ENCODE measurements around the gene MINPP1. TPM values are rescaled to one million over a fixed set of nuclear protein-coding genes. Genes with fewer than 3 reads are reported as not detected.

MINPP1 gene
- total RNA-seq, 1 donor from 2014 or later, result 9.6 TPM

- H3K4me3 Mint-ChIP-seq, result no peak overlapping the region
- DNase-seq, result no peak
- intact Hi-C loops (cut with micrococcal nuclease), result loop anchor here (10.0 kb wide), 1 partner anchor 116 kb away; the partner anchor contains the start of gene PAPSS2
- peaks cover 26% of the 10 kb centered on the region for H3K36me3 Mint-ChIP-seq (ENCODE audit: low read depth)
- H3K27me3 Mint-ChIP-seq, result no peaks in the 10 kb centered on the region
- H3K27ac Mint-ChIP-seq, result no peak overlapping the region
- peaks cover 10% of the 10 kb centered on the region for H3K9me3 Mint-ChIP-seq
- H3K4me1 Mint-ChIP-seq, result peaks cover 13% of the 10 kb centered on the region
Measured at GRCh38 chr10:87538092-87539015, 33.7 kb downstream of the MINPP1 start.

- Mint-ChIP-seq H3K36me3 (ENCODE audit: low read depth) (peaks cover 30% of the 10 kb centered on the region), H3K4me1 (peaks cover 13% of the 10 kb centered on the region), H3K27ac (no peak overlapping the region), H3K9me3 (peaks cover 10% of the 10 kb centered on the region), H3K27me3 (no peaks in the 10 kb centered on the region), H3K4me3 (no peak overlapping the region)
- DNase-seq, result no peak
- intact Hi-C loops (cut with micrococcal nuclease), result no loop called here
Measured at GRCh38 chr10:87541114-87541513, 36.4 kb downstream of the MINPP1 start.

DNA sequence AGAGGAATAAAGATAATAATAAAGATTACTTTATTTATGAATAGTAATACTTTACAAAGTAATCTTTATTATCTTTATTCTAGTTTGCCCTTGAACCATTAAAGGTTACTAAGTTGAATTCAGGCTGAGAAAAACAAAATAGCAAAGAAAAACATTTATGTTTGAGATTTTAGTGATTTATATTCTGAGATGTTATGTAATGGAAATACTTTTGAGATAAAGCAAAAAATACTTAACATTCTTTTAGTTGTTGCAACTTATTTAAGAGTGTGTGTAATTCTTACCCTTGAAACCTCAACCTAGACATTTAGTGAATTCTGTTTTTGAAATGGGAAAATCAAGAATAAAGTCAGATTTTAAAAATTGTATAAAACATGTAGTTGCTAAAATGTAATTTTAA, 40.0 kb downstream of the MINPP1 start:
- peaks cover 3% of the 10 kb centered on the region for H3K4me1 Mint-ChIP-seq
- no peak overlapping the region for H3K27ac Mint-ChIP-seq
- H3K9me3 Mint-ChIP-seq, result peaks cover 10% of the 10 kb centered on the region
- H3K36me3 Mint-ChIP-seq (ENCODE audit: low read depth), result peaks cover 28% of the 10 kb centered on the region
- H3K27me3 Mint-ChIP-seq, result no peaks in the 10 kb centered on the region
- no peak overlapping the region for H3K4me3 Mint-ChIP-seq
- no peak for DNase-seq
- intact Hi-C loops (cut with micrococcal nuclease), result no loop called here

DNA sequence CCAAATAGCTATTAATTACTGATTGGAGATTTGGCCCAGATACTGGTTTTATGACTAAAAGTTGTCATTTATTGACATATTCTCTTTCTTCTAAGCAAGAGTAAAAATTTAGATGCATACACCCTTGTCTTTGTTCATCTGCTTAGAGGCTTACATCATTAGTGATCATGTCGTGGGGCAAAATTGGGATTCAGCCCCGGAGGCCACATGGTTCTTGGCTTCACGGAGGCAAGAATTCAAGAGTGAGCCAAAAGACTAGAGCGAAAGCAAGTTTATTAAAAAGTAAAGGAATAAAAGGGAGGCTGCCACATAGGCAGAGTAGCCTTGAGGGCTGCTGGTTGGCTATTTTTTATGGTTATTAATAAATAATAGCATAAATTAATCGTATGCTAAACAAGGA, 41.1 kb downstream of the MINPP1 start:
- Mint-ChIP-seq H3K27me3 (peaks cover 2% of the 10 kb centered on the region), H3K36me3 (ENCODE audit: low read depth) (peaks cover 24% of the 10 kb centered on the region), H3K9me3 (peaks cover 10% of the 10 kb centered on the region), H3K27ac (no peak overlapping the region), H3K4me3 (no peak overlapping the region), H3K4me1 (peaks cover 2% of the 10 kb centered on the region)
- intact Hi-C loops (cut with micrococcal nuclease), result no loop called here
- DNase-seq, result no peak

DNA sequence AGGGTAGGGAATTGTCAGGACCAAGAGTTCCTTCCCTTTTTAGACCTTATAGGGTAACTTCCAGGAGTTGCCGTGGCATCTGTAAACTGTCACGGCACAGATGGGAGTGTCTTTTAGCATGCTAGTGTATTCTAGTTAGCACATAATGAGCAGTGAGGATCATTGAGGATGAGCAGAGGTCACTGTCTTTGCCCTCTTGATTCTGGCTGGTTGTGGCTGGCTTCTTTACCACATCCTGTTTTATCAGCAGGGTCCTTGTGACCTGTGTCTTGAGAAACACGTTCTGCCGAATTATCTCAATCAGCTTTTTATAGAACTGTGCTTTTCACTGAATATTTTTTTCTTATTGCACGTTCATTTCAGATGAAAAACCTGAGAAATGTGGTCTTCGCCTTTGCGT, 41.5 kb downstream of the MINPP1 start:
- Mint-ChIP-seq H3K27ac (no peak overlapping the region), H3K4me1 (peaks cover 6% of the 10 kb centered on the region), H3K27me3 (peaks cover 2% of the 10 kb centered on the region), H3K4me3 (no peak overlapping the region), H3K36me3 (ENCODE audit: low read depth) (peaks cover 24% of the 10 kb centered on the region), H3K9me3 (peaks cover 10% of the 10 kb centered on the region)
- DNase-seq, result no peak
- intact Hi-C loops (cut with micrococcal nuclease), result no loop called here

GRCh38 chr10:87546971-87547413, 42.3 kb downstream of the MINPP1 start:
- Mint-ChIP-seq H3K4me3 (no peak overlapping the region), H3K4me1 (peaks cover 6% of the 10 kb centered on the region), H3K27me3 (peaks cover 2% of the 10 kb centered on the region), H3K36me3 (ENCODE audit: low read depth) (peaks cover 18% of the 10 kb centered on the region), H3K9me3 (peaks cover 8% of the 10 kb centered on the region), H3K27ac (no peak overlapping the region)
- intact Hi-C loops (cut with micrococcal nuclease), result no loop called here
- no peak for DNase-seq

- peaks cover 2% of the 10 kb centered on the region for H3K27me3 Mint-ChIP-seq
- peaks cover 5% of the 10 kb centered on the region for H3K9me3 Mint-ChIP-seq
- H3K27ac Mint-ChIP-seq, result no peak overlapping the region
- intact Hi-C loops (cut with micrococcal nuclease), result no loop called here
- H3K4me3 Mint-ChIP-seq, result no peak overlapping the region
- H3K36me3 Mint-ChIP-seq (ENCODE audit: low read depth), result peaks cover 13% of the 10 kb centered on the region
- peaks cover 7% of the 10 kb centered on the region for H3K4me1 Mint-ChIP-seq
- no peak for DNase-seq
Measured at GRCh38 chr10:87547734-87548311, 43.1 kb downstream of the MINPP1 start.

DNA sequence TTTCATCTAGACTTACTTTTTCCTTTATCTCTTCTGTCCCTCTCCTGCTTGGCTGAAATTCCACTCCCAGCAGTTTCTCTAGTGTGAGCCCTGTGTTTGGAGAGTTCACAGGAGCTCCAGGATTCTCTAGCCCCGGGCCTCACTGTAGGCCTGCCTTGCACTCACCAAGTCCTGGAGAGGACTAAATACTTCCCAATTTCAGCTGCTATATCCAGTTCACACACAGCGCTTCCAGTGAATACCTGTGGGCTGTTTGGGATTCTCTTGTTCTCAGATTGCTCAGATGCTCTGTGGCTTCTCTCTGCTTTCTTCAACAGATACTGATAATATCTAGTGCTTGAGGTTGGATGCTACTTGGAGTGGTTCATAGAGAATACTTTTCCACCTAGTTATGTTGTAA, 46.0 kb downstream of the MINPP1 start:
- H3K4me3 Mint-ChIP-seq, result no peak overlapping the region
- intact Hi-C loops (cut with micrococcal nuclease), result no loop called here

GRCh38 chr10:87551326-87551725, 46.6 kb downstream of the MINPP1 start:
- Mint-ChIP-seq H3K4me3 (no peak overlapping the region), H3K27ac (no peak overlapping the region), H3K9me3 (no peaks in the 10 kb centered on the region), H3K4me1 (peaks cover 7% of the 10 kb centered on the region), H3K36me3 (ENCODE audit: low read depth) (peaks cover 9% of the 10 kb centered on the region), H3K27me3 (peaks cover 2% of the 10 kb centered on the region)
- intact Hi-C loops (cut with micrococcal nuclease), result no loop called here
- no peak for DNase-seq

More for the DNA sequence above, 46.0 kb downstream of the MINPP1 start:
- peaks cover 9% of the 10 kb centered on the region for H3K36me3 Mint-ChIP-seq (ENCODE audit: low read depth)
- peaks cover 2% of the 10 kb centered on the region for H3K27me3 Mint-ChIP-seq
- no peak overlapping the region for H3K27ac Mint-ChIP-seq
- H3K4me1 Mint-ChIP-seq, result peaks cover 7% of the 10 kb centered on the region
- DNase-seq, result no peak
- H3K9me3 Mint-ChIP-seq, result no peaks in the 10 kb centered on the region

- intact Hi-C loops (cut with micrococcal nuclease), result no loop called here
- no peak overlapping the region for H3K27ac Mint-ChIP-seq
- peaks cover 9% of the 10 kb centered on the region for H3K36me3 Mint-ChIP-seq (ENCODE audit: low read depth)
- H3K4me3 Mint-ChIP-seq, result no peak overlapping the region
- no peaks in the 10 kb centered on the region for H3K9me3 Mint-ChIP-seq
- H3K27me3 Mint-ChIP-seq, result peaks cover 8% of the 10 kb centered on the region
- H3K4me1 Mint-ChIP-seq, result peaks cover 7% of the 10 kb centered on the region
- no peak for DNase-seq
Measured at GRCh38 chr10:87552248-87552929, 47.7 kb downstream of the MINPP1 start.

DNA sequence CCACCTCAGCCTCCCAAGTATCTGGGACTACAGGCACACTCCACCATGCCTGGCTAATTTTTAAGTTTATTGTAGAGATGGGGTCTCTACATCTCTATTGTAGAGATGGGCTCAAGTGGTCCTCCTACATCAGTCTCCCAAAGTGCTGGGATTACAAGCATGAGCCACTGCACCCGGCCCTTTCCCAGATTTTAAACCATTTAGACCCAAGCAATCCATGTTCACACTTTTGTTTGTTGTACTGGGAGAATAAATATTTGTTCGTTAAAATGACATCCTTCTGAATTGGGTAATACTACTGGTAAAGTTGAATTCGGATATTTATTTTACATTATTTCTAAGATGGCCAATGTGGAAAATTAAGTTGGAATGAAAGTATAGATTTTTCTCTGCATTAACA, 52.7 kb downstream of the MINPP1 start:
- Mint-ChIP-seq H3K27me3 (peaks cover 14% of the 10 kb centered on the region), H3K4me1 (no peaks in the 10 kb centered on the region), H3K9me3 (peaks cover under 1% of the 10 kb centered on the region), H3K4me3 (no peak overlapping the region), H3K27ac (no peak overlapping the region), H3K36me3 (ENCODE audit: low read depth) (peaks cover 9% of the 10 kb centered on the region)
- no peak for DNase-seq
- intact Hi-C loops (cut with micrococcal nuclease), result no loop called here

GRCh38 chr10:87558333-87558732, 53.6 kb downstream of the MINPP1 start:
- intact Hi-C loops (cut with micrococcal nuclease), result no loop called here
- peaks cover 8% of the 10 kb centered on the region for H3K9me3 Mint-ChIP-seq
- H3K4me3 Mint-ChIP-seq, result no peak overlapping the region

DNA sequence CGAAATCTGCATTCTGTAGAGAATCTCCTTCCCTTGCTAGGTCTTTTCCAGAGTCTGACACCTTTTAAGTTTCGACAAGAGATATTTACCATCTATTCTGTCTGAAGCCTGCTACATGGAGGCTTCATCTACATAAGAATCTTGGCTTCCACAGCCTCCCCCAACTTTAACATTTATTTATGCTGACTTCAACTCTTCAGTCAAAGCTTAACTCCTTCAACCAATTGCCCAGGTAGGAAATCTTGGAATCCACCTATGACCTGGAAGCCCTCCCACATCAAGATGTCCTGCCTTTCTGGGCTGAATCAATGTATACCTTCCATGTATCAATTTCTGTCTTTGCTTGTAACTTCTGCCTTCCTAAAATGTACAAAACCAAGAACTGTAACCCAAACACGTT, 54.7 kb downstream of the MINPP1 start:
- no peak overlapping the region for H3K27ac Mint-ChIP-seq
- H3K27me3 Mint-ChIP-seq, result peaks cover 17% of the 10 kb centered on the region
- intact Hi-C loops (cut with micrococcal nuclease), result no loop called here
- no peak overlapping the region for H3K4me3 Mint-ChIP-seq
- H3K4me1 Mint-ChIP-seq, result no peaks in the 10 kb centered on the region
- peaks cover 10% of the 10 kb centered on the region for H3K9me3 Mint-ChIP-seq
- no peak for DNase-seq
- no peaks in the 10 kb centered on the region for H3K36me3 Mint-ChIP-seq (ENCODE audit: low read depth)

More at GRCh38 chr10:87558333-87558732, 53.6 kb downstream of the MINPP1 start:
- Mint-ChIP-seq H3K27me3 (peaks cover 17% of the 10 kb centered on the region), H3K36me3 (ENCODE audit: low read depth) (peaks cover 4% of the 10 kb centered on the region), H3K4me1 (no peaks in the 10 kb centered on the region), H3K27ac (no peak overlapping the region)
- DNase-seq, result no peak
